CD4-positive, alpha-beta T cell treated with Interferon gamma for 1 hour (primary cell): ENCODE results near the gene VSX2.
A peak's percentile ranks its signal among the peaks of the same experiment; 100 is the strongest.

ENCODE experiments used
- DNase-seq: peaks from one replicate; pipeline ENCODE4 v3.0.0-alpha.2; 2020

VSX2 gene

DNA sequence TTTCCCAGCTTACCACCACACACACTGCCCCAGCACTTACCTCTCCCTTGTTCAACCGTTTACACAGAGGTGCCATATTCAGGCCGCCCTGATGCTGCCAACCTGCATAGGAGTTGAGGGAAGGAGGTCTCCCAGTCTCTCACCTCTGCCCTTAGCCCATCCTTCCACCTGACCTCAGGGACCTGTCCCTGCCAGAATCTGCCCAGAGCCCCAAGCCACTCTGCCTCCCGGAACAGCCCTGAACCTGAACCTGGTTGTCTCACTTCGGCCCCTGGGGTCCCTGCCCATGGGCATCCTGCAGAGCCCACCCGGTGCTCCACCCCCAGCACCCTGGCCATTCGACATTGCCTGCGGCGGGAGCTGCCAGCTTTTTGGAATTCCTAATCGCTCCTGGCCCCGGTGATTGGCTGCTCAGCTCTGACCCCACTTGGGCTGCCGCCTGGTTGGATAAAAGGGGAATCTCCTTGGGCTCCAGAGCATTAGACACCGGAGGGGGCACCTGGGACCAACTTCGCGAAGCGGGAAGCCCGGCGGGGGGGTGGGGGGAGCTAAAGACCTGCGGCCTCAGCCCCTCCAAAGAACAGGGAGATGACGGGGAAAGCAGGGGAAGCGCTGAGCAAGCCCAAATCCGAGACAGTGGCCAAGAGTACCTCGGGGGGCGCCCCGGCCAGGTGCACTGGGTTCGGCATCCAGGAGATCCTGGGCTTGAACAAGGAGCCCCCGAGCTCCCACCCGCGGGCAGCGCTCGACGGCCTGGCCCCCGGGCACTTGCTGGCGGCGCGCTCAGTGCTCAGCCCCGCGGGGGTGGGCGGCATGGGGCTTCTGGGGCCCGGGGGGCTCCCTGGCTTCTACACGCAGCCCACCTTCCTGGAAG lies at the start of gene VSX2:
Gene VSX2, plus strand, starts transcription at position 476 of the 874 bp plus-strand sequence. Its CDS starts 113 bp downstream, at position 589.
- no peak for DNase-seq

DNA sequence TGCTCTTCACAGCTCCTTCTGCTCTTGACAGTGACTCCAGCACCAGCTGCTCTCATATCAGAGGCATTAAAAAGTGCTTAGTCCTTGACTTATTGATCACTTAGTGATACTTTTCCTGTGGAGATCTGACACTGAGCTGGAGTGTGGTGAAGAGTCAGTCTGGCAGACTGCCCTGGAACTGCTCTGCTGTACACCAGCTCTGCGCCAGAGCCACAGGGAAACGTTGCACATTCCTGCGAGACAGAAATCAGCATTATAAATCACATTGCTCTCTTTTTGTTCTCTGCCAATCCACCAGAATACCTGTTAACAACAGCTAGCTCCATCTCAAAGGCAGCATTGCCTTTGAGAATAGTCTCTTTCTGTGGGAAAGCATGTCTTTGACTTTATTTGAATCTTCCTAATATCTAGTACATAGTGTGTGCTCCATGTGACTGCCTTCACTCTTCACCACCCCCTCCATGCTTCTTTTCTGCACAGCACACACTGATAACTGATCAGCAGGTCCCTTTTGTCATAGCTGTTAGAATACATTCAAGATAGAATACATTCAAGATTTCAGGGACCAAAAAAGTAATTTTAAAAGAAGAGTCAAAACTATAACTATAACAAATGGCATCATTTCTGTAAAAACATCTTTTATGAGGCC lies 48.2 kb upstream of the VSX2 start:
- no peak for DNase-seq

DNA sequence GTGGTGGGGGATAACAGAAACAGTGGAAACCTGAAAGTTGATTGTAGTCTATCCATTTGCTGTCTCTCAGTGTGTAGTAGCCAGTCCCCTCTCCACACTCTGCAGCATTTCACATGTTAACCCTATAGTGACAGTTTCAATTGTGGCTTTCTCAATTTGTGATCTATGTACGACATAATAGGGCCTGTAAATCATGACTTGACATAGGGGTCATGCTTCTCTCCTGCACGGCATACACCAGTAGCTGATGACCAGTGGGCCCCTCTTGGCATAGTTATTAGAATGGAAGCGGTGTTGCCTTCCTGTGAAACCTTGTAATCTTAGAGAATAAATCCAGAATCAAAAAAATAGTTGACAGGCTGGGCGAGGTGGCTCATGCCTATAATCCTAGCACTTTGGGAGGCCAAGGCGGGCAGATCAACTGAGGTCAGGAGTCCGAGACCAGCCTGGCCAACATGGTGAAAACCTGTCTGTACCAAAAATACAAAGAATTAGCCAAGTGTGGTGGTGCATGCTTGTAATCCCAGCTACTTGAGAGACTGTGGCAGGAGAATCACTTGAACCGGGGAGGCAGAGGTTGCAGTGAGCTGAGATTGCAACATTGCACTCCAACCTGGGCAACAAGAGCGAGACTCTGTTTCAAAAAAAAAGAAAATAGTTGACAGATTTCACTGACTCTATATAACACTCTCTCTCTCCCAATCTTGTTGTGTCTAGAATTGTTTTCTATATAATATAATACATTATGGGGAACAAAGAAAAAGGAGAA lies 44.6 kb upstream of the VSX2 start:
- no peak for DNase-seq

DNA sequence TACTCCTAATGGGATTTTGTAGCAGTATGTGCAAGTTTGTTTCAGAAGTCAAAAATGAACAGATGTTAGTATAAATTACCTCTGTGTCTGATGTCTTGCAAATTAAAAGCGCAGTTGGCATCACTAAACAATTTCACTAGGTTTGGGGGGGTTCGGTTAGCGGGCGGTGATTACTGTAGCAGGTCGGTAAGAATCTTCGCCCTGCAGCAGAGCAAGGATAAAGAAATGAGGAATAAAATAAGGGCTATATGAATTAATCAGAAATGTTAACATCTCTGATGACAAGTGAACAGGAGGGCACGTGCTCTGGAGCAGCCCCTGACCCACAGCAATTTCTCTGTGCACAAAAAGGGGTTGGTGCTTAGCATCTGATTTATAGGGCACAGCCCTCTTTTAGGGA lies 43.6 kb upstream of the VSX2 start:
- no peak for DNase-seq

DNA sequence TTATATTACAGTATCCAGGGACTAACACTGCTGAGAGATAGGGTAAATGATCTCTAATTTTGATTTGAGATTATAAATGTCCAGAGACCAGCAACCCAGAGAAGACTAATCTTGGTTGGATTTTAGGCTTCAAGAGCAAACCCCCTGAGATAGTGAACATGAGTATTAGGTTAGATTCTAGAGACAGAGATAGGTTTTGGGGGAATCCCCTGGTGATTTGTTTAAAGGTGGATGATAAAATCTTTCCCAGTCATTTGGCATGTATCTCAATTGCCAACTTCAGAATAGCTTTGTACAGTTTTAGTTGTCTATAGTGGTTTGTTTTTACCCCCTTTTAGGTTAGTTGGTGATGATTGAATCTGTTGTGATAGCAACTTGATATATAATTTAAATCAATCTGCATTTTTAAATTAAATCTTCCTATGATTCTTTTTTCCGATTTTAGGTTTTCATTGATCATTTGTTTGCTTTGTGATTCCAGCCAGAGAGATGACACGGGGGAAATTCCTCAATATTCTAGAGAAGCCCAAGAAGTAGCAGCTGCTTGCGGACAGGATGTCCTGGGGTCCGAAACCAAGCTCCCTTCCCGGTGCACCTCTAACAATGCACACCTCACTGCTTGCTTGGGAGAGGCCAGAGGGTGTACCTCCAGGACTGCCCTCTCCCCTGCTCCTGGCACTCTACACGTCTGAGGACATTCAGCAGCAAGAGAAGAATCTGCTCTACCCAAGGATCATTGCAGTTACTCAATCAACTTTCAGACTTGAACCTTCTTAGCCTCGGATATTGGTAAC lies 40.6 kb upstream of the VSX2 start:
- no peak for DNase-seq

DNA sequence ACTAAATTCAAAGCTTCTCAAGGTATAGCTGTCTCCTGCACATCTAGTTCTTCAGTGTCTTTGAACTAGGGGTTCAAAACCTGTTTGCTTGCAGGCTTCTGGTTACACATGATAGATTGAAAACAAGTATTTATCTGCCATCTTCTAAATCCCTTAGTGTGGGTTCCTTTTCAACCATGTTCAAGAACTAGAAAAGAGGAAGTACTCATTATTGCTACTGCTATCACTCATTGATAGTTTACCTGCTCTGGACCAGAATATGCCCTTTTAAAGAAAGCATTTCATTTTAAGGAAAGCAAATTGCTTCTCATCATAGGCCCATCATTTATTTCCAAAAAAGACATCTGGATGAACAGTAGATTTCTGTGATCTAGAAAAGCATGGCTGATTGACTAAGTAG lies 37.1 kb upstream of the VSX2 start:
- DNase-seq, result no peak

DNA sequence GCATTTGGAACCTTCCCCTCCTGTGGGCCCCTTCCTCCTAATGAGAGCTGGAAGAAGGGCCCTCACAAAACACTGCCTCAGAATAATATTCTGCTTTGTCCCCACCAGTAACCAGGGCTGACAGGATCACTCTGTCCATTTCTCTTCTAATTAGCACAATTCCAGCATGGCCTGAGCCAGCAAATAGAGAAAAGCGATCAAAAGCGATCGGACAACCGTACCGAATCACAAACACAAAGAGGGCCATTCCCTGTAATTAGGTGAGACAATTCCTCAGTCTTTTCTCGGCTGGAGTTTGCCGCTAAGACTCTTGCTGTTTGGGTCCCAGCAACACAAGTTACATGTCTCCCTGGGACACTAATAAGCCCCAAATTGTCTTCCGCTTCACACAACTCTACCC lies 35.6 kb upstream of the VSX2 start:
- DNase-seq, result no peak

DNA sequence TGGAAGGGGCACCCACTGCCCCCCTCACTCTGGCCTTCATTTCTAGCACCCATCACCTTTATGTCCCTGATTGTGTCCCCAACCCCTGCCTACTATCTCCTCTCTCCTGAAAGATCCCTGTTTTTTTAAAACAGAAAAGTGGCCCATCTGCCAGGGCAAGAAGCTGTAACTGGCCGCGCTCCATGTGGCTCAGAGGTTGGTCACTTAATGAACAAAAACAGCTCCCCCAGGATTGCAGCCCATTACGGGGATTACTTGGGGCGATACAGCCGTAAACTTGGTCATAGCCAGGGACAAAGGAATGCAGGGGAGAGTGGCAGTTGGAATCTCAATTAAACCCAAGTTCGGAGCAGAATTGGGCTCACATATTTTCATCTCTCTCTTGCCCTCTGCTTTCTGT lies 34.8 kb upstream of the VSX2 start:
- no peak for DNase-seq

DNA sequence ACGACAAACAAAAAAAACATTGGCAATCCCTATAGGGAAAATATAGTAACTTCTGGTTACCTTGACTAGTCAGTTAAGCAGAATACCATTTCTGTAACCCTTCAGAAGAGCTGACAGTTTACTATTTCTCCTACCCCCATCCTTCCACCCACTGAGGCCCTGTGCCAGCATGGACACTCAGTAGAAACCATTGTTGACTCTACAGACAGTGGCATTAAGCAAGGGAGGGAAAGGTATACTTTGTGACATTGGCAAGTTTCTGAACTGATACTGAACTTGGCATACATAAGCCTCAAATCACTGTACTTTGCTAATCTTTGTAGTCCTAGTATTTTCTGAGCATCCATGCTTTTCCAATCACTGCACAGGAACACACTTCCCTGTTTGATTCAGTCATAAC lies 33.4 kb upstream of the VSX2 start:
- DNase-seq, result no peak

DNA sequence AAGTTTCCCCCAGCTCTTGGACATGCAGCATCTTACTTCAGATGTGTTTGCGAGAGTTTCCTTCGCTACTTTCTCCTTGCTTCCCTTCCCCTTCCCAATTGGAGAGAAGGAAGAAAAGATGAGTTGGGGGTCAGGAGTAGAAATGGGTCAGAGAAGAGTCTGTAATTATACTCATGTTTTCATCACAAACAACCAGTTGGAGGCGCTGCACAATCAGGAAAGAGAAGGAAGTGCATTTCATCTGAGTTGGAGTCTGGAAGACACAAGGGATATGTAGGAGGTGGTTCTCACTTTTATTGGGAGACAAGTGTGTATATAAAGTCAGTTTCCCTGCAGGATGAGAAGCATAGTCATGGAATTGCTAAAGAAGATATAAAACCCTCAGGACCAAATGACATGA lies 31.3 kb upstream of the VSX2 start:
- no peak for DNase-seq

DNA sequence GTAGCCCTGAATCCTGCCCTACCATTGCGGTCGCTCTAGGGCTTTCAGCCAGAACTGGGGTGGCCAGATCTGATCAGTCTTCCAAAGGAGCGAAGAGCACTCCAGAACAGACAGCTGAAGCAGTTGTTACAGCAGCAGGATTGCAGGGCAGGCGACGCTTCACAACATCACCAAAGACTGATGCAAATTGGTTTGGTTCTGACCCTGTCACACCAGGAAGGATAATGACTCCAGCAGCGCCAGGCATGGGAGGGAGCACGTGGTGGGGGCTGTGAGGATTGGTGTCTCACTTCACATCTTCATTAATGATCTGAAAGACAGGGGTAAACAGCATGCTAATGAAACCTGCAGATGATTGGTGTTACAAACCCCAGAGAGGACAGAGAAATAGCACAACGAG lies 30.6 kb upstream of the VSX2 start:
- no peak for DNase-seq

DNA sequence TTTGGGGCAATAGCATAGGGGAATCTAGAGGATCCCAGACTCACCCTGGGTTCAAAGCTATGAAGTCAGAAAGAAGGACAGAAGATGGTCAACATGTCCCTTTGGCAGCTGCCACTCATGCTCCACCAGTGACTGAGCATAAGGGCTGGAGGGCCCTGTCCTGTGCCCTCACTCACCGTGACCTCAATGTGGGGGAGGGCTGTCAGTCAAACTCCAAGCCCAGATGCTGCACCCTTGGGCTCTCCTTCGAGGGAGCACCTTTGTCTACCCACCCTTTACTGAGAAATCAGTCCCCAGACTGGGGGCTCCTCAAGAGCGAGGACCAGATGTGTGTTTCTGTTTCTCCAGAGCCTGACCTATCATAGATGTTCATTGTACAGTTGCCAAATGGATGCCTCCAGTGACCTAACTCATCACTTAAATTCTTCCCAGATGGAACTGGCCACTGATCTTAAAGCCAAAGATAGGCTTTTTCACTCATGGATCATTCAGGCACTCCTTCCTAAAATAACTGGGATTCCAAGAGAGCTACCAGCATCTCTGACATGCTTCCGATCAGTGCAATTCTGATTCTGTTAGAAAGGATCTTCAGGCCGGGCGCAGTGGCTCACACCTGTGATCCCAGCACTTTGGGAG lies 27.2 kb upstream of the VSX2 start:
- DNase-seq, result no peak

DNA sequence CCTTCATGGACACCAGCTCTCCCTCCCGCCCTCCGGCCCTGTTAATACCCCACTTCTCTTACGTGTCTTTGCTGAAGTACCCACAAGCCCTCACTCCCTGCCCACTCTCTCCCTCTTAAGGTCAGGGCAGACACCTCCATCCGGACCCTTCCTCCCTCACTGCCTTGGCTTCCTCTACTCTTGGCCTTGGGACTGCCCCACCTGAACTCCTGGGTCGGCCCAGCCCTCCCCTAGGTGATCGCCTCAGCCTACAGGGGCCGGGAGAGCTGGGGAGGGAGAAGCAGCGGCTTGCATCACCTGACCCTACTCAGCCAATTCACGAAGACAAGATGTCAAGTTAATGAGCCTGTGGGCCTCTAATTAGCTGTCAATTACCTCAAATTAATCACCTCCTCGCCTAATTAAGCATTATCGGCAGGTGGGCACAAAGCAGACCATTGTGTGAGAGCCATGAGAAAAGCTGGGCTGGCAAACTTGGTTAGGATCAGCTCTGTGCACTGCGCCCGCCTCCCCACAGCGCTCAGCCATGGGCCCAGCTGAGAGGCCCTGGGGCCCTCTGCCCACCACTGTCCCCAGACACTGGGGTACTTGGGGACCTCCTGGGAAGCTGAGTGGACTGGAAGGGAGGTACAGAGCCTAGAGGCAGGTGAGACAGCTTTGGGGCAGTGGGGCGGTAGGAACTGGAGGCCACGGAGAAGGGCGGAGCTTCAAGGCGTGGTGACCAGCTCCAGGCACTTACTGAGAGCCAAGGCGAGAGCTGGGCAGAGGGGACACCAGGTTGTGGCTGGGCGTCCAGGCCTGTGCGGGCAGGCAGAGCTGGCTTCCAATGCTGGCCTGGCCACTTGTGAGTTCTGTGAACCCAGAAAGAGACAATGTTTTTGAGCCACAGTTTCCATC lies 25.1 kb upstream of the VSX2 start:
- DNase-seq, result no peak

DNA sequence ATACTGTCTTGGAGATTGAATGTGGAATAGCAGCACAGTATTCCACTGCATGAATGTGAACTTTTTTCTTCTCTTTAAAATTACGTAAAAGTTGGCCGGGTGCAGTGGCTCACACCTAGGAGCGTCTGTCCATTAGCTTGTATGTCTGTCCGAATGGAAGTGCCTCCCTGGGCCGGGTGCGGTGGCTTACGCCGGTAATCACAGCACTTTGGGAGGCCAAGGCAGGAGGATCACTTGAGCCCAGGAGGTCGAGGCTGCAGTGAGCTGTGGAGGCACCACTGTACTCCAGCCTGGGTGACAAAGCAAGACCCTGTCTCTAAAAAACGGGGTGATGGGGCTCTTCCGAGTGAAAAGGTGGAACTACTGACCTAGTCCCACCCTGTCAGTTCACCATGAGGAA lies 22.6 kb upstream of the VSX2 start:
- DNase-seq, result no peak

DNA sequence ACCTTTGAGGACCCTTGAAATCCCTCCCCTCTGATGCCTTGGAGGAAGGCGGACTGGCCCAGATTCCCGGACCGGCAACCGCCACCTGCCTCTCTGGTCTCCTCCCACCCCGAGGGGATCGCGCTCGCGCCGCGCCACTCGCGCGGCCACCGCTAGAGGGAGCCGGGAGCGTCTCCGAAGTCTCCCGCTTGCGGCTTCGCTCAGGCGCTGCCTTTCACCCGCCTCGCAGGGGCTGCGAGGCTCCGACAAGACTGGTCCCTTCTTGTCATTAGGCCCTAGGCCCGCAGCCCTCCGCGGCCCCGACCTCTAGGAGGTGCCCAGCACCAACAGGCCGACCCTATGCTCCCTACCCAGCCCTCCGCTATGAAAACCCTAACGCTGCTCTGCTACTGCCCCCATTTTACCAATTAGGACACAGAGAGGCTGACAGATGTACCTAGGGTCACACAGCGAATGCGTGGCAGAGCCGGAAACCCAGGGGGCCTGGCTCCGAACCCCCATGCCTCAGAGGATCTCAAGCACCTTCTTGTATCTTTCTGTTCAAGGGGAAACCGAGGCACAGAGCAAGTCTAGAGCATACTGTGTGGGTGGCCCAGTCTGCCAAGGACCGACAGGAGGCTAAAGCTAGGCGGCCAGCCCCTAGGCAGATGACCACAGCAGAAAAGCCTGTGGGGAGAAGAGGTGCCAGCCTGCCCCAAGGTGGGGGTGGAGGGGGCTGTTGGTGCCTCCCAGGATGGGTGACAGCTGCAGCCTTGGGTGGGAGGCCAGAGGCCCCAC lies 21.4 kb upstream of the VSX2 start:
- DNase-seq, result peak; percentile 56

DNA sequence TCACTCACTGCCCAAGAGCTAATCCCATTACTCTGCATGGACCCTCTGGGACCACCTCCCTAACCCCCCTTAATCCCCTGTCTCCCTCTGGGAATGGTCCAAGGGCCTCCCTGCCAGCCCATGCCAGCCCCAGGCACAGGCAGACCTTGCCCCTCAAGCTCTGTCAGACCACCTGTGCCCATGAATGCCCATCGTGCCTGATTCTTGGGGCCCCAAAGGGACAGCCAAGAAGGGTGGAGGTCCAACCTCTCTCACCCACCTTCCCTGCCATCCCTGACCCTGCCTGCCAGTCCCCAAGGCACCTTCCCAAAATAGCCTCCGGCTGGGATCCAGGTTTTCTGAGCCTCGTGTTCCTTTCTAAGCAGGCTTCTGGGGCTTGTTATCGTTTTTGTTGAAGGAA lies 20.8 kb upstream of the VSX2 start:
- DNase-seq, result no peak

DNA sequence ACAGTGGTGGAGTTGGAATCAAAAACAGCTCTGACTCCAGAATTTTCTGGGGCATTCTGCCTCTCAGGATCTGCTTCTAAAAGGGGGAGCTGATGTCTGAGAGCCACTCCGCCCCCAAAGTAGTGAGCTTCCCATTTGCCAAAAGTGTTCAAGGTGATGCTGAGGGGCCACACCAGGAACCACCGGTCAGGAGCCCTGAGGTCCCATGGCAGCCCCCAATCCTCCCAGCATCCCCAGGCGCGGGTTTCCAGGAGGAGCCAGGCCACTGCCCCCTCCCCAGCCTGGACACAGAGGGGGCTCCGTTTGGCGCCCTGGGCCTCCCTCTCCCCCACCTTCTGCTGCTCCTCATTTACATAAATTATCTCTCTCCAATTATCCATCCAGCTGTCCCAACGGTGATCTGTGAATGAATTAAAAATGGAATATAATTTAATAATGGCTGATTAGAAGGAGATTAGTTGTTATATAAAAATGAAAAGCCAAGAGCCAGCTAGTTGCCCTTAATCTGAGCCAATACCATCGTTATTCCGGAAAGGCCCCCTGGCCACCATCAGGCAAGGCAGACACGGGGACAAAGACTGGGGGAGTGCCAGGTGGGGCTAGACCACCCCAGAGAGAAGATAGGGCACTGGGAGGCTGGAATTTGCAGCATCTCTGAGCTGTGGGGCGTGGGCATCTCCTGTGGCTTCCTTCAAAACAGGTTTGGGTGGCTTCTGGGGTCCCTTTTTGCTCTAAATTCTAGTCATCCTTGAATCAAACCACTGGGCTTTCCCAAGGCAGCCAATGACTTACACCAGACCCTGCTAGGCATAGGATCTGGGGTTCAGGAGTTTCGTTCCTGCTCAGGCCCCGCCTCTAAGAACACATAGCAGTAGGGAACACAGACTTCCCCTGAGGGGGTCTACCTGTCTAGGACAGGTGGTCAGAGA lies 19.7 kb upstream of the VSX2 start:
- no peak for DNase-seq

DNA sequence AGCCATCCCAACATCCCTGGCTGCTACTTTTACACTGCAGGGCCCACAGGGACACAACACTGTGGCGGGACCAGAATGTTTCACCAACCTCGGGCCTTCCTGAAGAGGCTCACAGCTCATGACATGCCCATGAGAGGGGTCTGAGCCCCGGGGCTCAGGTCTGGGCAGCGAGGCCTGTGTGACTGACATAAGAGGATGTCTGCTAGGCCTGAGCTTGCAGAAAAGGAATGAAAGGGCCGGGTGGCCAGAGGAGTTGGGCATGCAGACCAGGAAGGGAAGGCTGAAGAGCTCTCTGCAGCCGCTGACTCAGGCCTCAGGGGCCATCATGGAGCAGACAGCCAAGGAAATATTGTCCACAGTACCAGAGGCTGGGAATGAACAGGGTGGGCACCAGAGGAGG lies 18.3 kb upstream of the VSX2 start:
- DNase-seq, result no peak

DNA sequence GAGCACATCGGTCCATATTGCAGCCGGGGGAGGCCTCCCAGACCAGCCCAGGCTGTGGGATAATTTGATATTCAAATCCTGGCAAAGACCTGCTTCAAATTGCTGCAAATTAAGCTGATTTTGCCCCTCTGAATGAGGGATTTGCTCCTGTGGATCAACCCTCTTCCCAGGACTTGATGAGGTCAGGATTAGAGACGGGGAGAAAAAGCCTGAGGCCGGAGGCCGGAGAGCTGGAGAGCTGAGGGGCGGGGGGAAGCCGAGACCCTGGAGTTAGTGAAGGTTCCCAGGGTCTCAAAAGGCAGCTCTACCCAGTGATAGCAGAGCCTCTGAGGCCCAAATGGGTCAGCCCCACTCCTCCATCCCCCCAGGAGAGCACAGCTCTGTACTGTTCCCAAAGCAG lies 17.5 kb upstream of the VSX2 start:
- no peak for DNase-seq
